HCT116 (cell line): ENCODE results near the gene SYNE3. TPM values are rescaled to one million over a fixed set of nuclear protein-coding genes. Genes with fewer than 3 reads are reported as not detected.

Experiments used
- ATAC-seq: fragments of 200-7000 bp; cut with Tn5 transposase; 2 replicates; pipeline ENCODE4 v1.9.1; 2020; ENCODE audit warnings: mild to moderate bottlenecking, moderate library complexity
- BruUV-seq: library from RNA; stranded (reverse); fragments of 400-500 nt; replicated peaks from 2 replicates; lab custom pipeline; 2021; lab: Mats Ljungman, UMichigan
- CTCF ChIA-PET: fragments of 300-600 bp; sonication (Branson Sonifier 250); formaldehyde crosslinking; loops from one replicate; lab custom pipeline; 2021; ENCODE audit warnings: antibody characterized with exemption; lab: Charles Lee
- POLR2A ChIA-PET: fragments of 300-600, 350-600 bp; sonication (Branson Sonifier 250); formaldehyde crosslinking; loops from one replicate; lab custom pipeline; 2021; ENCODE audit warnings: antibody characterized with exemption; lab: Charles Lee
- RAD21 ChIA-PET, 2 experiments: fragments of 300-600 bp; sonication (Branson Sonifier 250); formaldehyde crosslinking; loops; one replicate each; lab custom pipeline; 2023; ENCODE audit warnings: low total read pairs in 2 of 2; ENCODE audit not compliant: uncharacterized antibody in 2 of 2, unreplicated experiment in 2 of 2, low non-redundant PET in 1 of 2; lab: Charles Lee
- DNase-seq: peaks from one replicate; pipeline ENCODE4 v3.0.0-alpha.2; 2010; ENCODE audit warnings: low read depth, low spot score
- H2AFZ ChIP-seq: fragments of 200-600 bp; shearing (Covaris generic), sonication (generic); 2 replicates; pipeline ENCODE4 v1.6.1; 2017; ENCODE audit warnings: low read depth, mixed run types, mixed read lengths, antibody characterized with exemption, low read length; ENCODE audit not compliant: poor library complexity, severe bottlenecking
- H3K27ac ChIP-seq: 2 replicates; pipeline ENCODE4 v1.5.1; 2012; ENCODE audit warnings: low read depth, low read length
- H3K27me3 ChIP-seq: fragments of 200-600 bp; sonication (generic); 2 replicates; pipeline ENCODE4 v1.6.1; 2016; ENCODE audit warnings: mixed run types, low read length, mixed read lengths; ENCODE audit not compliant: insufficient read depth
- H3K36me3 ChIP-seq, 2 experiments: fragments of 200-500 bp in 1 of 2; fragments of 200-600 bp in 1 of 2; sonication (Bioruptor generic) in 1 of 2; sonication (generic) in 1 of 2; 2 replicates each; pipeline versions ENCODE4 v1.5.1 to v1.6.1; 2014 to 2016; ENCODE audit warnings: low read length in 2 of 2, inconsistent platforms in 1 of 2, mixed read lengths in 1 of 2, mixed run types in 1 of 2; ENCODE audit not compliant: insufficient read depth in 2 of 2, control insufficient read depth in 1 of 2
- H3K4me1 ChIP-seq, 2 experiments: fragments of 200-600 bp in 1 of 2; sonication (generic) in 1 of 2; 2 replicates each; pipeline versions ENCODE4 v1.5.1 to v1.6.1; 2012 to 2017; ENCODE audit warnings: low read length in 2 of 2, inconsistent platforms in 1 of 2, mild to moderate bottlenecking in 1 of 2, mixed read lengths in 1 of 2, mixed run types in 1 of 2, moderate library complexity in 1 of 2; ENCODE audit not compliant: insufficient read depth in 2 of 2, control insufficient read depth in 1 of 2
- H3K4me2 ChIP-seq: fragments of 200-600 bp; sonication (generic); 2 replicates; pipeline ENCODE4 v1.6.1; 2017; ENCODE audit warnings: mixed run types, low read length, mixed read lengths
- H3K4me3 ChIP-seq, 2 experiments: fragments of 200-600 bp in 1 of 2; sonication (generic) in 1 of 2; replicated peaks in 1 of 2; 2 replicates each; pipeline ENCODE4 v1.5.1; 2011 to 2016; ENCODE audit warnings: low read length in 2 of 2, control low read depth in 1 of 2, low read depth in 1 of 2, mild to moderate bottlenecking in 1 of 2, mixed read lengths in 1 of 2, mixed run types in 1 of 2
- H3K79me2 ChIP-seq: fragments of 200-600 bp; sonication (generic); 2 replicates; pipeline ENCODE4 v1.6.1; 2017; ENCODE audit warnings: mild to moderate bottlenecking, mixed run types, low read length, moderate library complexity, mixed read lengths; ENCODE audit not compliant: insufficient read depth
- H3K9ac ChIP-seq: fragments of 200-600 bp; sonication (generic); 2 replicates; pipeline ENCODE4 v1.6.1; 2016; ENCODE audit warnings: low read length, mixed read lengths
- H3K9me2 ChIP-seq: fragments of 200-600 bp; sonication (generic), shearing (Covaris generic); 2 replicates; pipeline ENCODE4 v1.6.1; 2017; ENCODE audit warnings: mixed run types, mild to moderate bottlenecking, moderate library complexity; ENCODE audit not compliant: insufficient read depth
- H3K9me3 ChIP-seq, 2 experiments: fragments of 200-500 bp in 1 of 2; fragments of 200-600 bp in 1 of 2; sonication (Bioruptor generic) in 1 of 2; sonication (generic) in 1 of 2; 2 replicates each; pipeline ENCODE4 v1.6.1; 2014 to 2017; ENCODE audit warnings: low read length in 2 of 2, mixed read lengths in 2 of 2, inconsistent platforms in 1 of 2, low read depth in 1 of 2, mild to moderate bottlenecking in 1 of 2, mixed run types in 1 of 2, moderate library complexity in 1 of 2; ENCODE audit not compliant: control insufficient read depth in 1 of 2, insufficient read depth in 1 of 2
- H4K20me1 ChIP-seq: fragments of 200-600 bp; sonication (generic), shearing (Covaris generic); 2 replicates; pipeline ENCODE4 v1.6.1; 2017; ENCODE audit warnings: mixed run types, mild to moderate bottlenecking, moderate library complexity; ENCODE audit not compliant: insufficient read depth
- ATF3 ChIP-seq: IDR thresholded peaks from 2 replicates; pipeline ENCODE4 v1.6.1; 2012
- CTCF ChIP-seq, 3 experiments: fragments of 200-600 bp in 1 of 3; sonication (generic) in 1 of 3; IDR thresholded peaks in 2 of 3; conservative IDR thresholded peaks in 1 of 3; 2 replicates each; pipeline ENCODE4 v1.5.1; 2012 to 2017; ENCODE audit warnings: low read depth in 2 of 3, low read length in 2 of 3, antibody characterized with exemption in 1 of 3, borderline replicate concordance in 1 of 3, control low read depth in 1 of 3, mild to moderate bottlenecking in 1 of 3, mixed read lengths in 1 of 3, mixed run types in 1 of 3, moderate library complexity in 1 of 3; ENCODE audit not compliant: insufficient read depth in 1 of 3
- ELF1 ChIP-seq: IDR thresholded peaks from 2 replicates; pipeline ENCODE4 v1.6.1; 2012; ENCODE audit warnings: low read depth, borderline replicate concordance
- EZH2 ChIP-seq: fragments of 200-600 bp; sonication (generic); IDR thresholded peaks from 2 replicates; pipeline ENCODE4 v1.6.1; 2017; ENCODE audit warnings: antibody characterized with exemption, mixed run types
- EZH2phosphoT487 ChIP-seq: fragments of 200-600 bp; IDR thresholded peaks from 2 replicates; pipeline ENCODE4 v1.6.1; 2018; ENCODE audit warnings: antibody characterized with exemption, borderline replicate concordance
- FOSL1 ChIP-seq: IDR thresholded peaks from 2 replicates; pipeline ENCODE4 v1.6.1; 2012; ENCODE audit warnings: low read depth
- JUND ChIP-seq: IDR thresholded peaks from 2 replicates; pipeline ENCODE4 v1.6.1; 2012
- MAX ChIP-seq: IDR thresholded peaks from 2 replicates; pipeline ENCODE4 v1.6.1; 2012
- POLR2A ChIP-seq: IDR thresholded peaks from 2 replicates; pipeline ENCODE4 v1.7.0; 2011; ENCODE audit warnings: borderline replicate concordance; ENCODE audit not compliant: insufficient read depth, insufficient read length; ENCODE audit errors: extremely low read depth
- POLR2AphosphoS5 ChIP-seq: IDR thresholded peaks from 2 replicates; pipeline ENCODE4 v1.6.1; 2011; ENCODE audit warnings: mild to moderate bottlenecking, low read depth, low read length, moderate library complexity
- RAD21 ChIP-seq: IDR thresholded peaks from 2 replicates; pipeline ENCODE4 v1.6.1; 2012; ENCODE audit warnings: low read depth, mild to moderate bottlenecking
- REST ChIP-seq: IDR thresholded peaks from 2 replicates; pipeline ENCODE4 v1.6.1; 2012; ENCODE audit warnings: low read depth
- SIN3A ChIP-seq: IDR thresholded peaks from 2 replicates; pipeline ENCODE4 v1.6.1; 2012; ENCODE audit warnings: low read depth
- SP1 ChIP-seq: IDR thresholded peaks from 2 replicates; pipeline ENCODE4 v1.6.1; 2012; ENCODE audit warnings: low read depth
- SRF ChIP-seq: IDR thresholded peaks from 2 replicates; pipeline ENCODE4 v1.6.1; 2012; ENCODE audit warnings: low read depth
- TCF7L2 ChIP-seq: IDR thresholded peaks from 2 replicates; pipeline ENCODE4 v1.7.0; 2011; ENCODE audit warnings: borderline replicate concordance, inconsistent platforms; ENCODE audit not compliant: insufficient read depth, insufficient read length; ENCODE audit errors: extremely low read depth
- YY1 ChIP-seq: IDR thresholded peaks from 2 replicates; pipeline ENCODE4 v1.6.1; 2011; ENCODE audit warnings: low read length, low read depth, moderate library complexity, mild to moderate bottlenecking; ENCODE audit not compliant: insufficient replicate concordance; ENCODE audit errors: extremely low read depth
- ZBTB33 ChIP-seq: IDR thresholded peaks from 2 replicates; pipeline ENCODE4 v1.6.1; 2011; ENCODE audit warnings: mild to moderate bottlenecking, low read length, moderate library complexity; ENCODE audit not compliant: insufficient replicate concordance; ENCODE audit errors: extremely low read depth
- ZFX ChIP-seq: fragments of 450-650 bp; IDR thresholded peaks from 2 replicates; pipeline ENCODE4 v1.6.1; 2017
- ZNF274 ChIP-seq: fragments of 200-500 bp; sonication (Bioruptor generic); IDR thresholded peaks from 2 replicates; pipeline ENCODE4 v1.6.1; 2014; ENCODE audit warnings: mild to moderate bottlenecking, low read depth, low read length, inconsistent platforms
- intact Hi-C: fragments of 100-400 bp; cut with micrococcal nuclease; formaldehyde crosslinking; loops from 2 replicates; pipeline ENCODE4 v1.10.0; 2022
- total RNA-seq: library from RNA; stranded (reverse); gene quantifications from one replicate; pipeline ENCODE4 v1.2.1, GENCODE V29; 2021; ENCODE audit not compliant: unreplicated experiment

The SYNE3 gene
- total RNA-seq, 1 experiment from 2014 or later: 3.6 TPM

GRCh38 chr14:95551435-95551834 is 35.0 kb upstream of the SYNE3 start:
- Histone ChIP-seq H3K27ac (no peak overlapping the region), H3K4me1 (peaks cover 7 to 18% of the 10 kb centered on the region in 2 experiments), H2AFZ (no peak overlapping the region), H3K4me2 (no peak overlapping the region), H4K20me1 (no peaks in the 10 kb centered on the region), H3K4me3 (no peak overlapping the region), H3K9ac (no peak overlapping the region), H3K9me3 (no peaks in the 10 kb centered on the region), H3K27me3 (no peaks in the 10 kb centered on the region; the same call in 1 of the 2 replicates), H3K36me3 (no peaks in the 10 kb centered on the region), H3K9me2 (no peaks in the 10 kb centered on the region)
- intact Hi-C loops: no loop called here
- ATAC-seq (no peak), DNase-seq (no peak)
- CTCF ChIA-PET: no interaction called here
- POLR2A ChIA-PET: no interaction called here
- no peak for TF ChIP-seq MAX
- no peak for TF ChIP-seq YY1
- TF ChIP-seq ZFX: no peak
- TF ChIP-seq SRF: no peak
- TF ChIP-seq REST: no peak
- no peak for TF ChIP-seq TCF7L2
- TF ChIP-seq POLR2A: no peak
- no peak for TF ChIP-seq ELF1
- TF ChIP-seq SIN3A: no peak
- TF ChIP-seq FOSL1: no peak
- TF ChIP-seq RAD21: no peak
- no peak for TF ChIP-seq POLR2AphosphoS5
- no peak for TF ChIP-seq CTCF (IDR thresholded peaks at IDR 0.05 in 2 of 3, conservative IDR thresholded peaks at IDR 0.05 in 1 of 3; ENCODE audit: borderline replicate concordance in 1 of 3, insufficient read depth in 1 of 3, low read depth in 2 of 3, low read length in 2 of 3)
- TF ChIP-seq EZH2: no peak
- no peak for TF ChIP-seq ZBTB33
- TF ChIP-seq EZH2phosphoT487: no peak
- no peak for TF ChIP-seq ZNF274
- no peak for TF ChIP-seq ATF3
- no peak for TF ChIP-seq JUND
- no peak for TF ChIP-seq SP1
- TF ChIP-seq, all 23 proteins: peak for 0
- RAD21 ChIA-PET: no interaction called here
- no TSS peak for BruUV-seq
- no peaks in the 10 kb centered on the region for H3K79me2 ChIP-seq
